Colonic mucosa (tissue), 4 donors: ENCODE measurements around the gene SPAG4. TPM values are rescaled to one million over a fixed set of nuclear protein-coding genes. Genes with fewer than 3 reads are reported as not detected.
A peak's percentile ranks its signal among the peaks of the same experiment; 100 is the strongest.

ENCODE experiments used
- DNase-seq: peaks from one replicate; pipeline ENCODE4 v3.0.0-alpha.2; 2020
- H3K27ac ChIP-seq: fragments of 200-600 bp; one replicate; pipeline ENCODE4 v1.8.0; 2021
- H3K27me3 ChIP-seq: fragments of 200-600 bp; one replicate; pipeline ENCODE4 v1.8.0; 2021
- H3K36me3 ChIP-seq: fragments of 200-600 bp; one replicate; pipeline ENCODE4 v1.8.0; 2021
- H3K4me1 ChIP-seq: fragments of 200-600 bp; one replicate; pipeline ENCODE4 v1.8.0; 2021; ENCODE audit warnings: mild to moderate bottlenecking
- H3K4me3 ChIP-seq: fragments of 200-600 bp; one replicate; pipeline ENCODE4 v1.8.0; 2021
- H3K9ac ChIP-seq, 2 donors: one replicate each; pipeline ENCODE4 v1.7.0; 2013; ENCODE audit warnings: control low read depth in 2 of 2, low read depth in 2 of 2, low read length in 2 of 2
- H3K9me3 ChIP-seq: fragments of 200-600 bp; one replicate; pipeline ENCODE4 v1.8.0; 2021
- intact Hi-C: fragments of 100-400 bp; cut with DNase I; formaldehyde crosslinking; loops from one replicate; pipeline ENCODE4 v1.14.1; 2022
- total RNA-seq, 2 donors: library from RNA; stranded (reverse); fragmentation: NEBNext Ultra II Directional in 1 of 2; extraction: Animal tissue kit (Norgen Biotek cat#: 25700) in 1 of 2; gene quantifications; one replicate each; pipeline ENCODE4 v1.2.1, GENCODE V29; 2021
- TF ChIP-seq, protein P1 (sequence below): fragments of 200-600 bp; IDR thresholded peaks from one replicate; pipeline ENCODE4 v1.8.0; 2022; ENCODE audit warnings: antibody characterized with exemption, mild to moderate bottlenecking
- donor health status: healthy.
- donor health status: DM: no; HTN: no; CAD: no.
- donor health status: DM: no; HTN: no; CAD: no.

The SPAG4 gene
- total RNA-seq, 2 donors from 2014 or later, result 5.7 to 8.6 TPM

DNA sequence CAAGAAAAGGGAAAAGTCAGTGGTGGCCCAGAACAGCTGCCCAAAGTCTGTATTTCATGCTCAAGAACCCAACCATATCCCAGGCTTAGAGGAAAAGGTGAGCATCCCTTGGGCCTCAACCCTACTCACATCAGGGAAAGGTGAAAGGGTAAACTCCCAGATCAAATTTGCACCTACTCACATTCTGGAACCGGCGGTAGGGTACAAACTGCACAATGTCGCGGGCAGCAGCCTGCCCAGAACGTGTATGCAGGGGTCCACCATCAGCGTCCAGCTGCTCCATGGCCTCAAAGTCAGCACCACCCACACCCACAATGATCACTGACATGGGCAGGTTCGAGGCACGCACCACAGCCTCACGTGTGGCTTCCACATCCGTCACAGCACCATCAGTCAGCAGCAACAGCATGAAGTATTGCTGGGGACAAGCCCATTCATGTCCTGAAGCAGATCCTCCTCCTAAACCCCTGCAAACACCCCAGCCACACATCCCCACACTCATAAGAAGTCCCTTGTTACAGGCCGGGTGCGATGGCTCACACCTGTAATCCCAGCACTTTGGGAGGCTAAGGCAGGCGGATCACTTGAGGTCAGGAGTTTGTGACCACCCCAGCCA is 10.9 kb downstream of the SPAG4 start:
- Histone ChIP-seq H3K36me3 (peaks cover 20% of the 10 kb centered on the region), H3K27me3 (no peaks in the 10 kb centered on the region), H3K4me3 (no peak overlapping the region), H3K9me3 (no peaks in the 10 kb centered on the region), H3K9ac (no peak overlapping the region), H3K4me1 (no peaks in the 10 kb centered on the region), H3K27ac (no peak overlapping the region)
- no peak for DNase-seq
- intact Hi-C loops, result no loop called here
- TF ChIP-seq, protein P1, sequence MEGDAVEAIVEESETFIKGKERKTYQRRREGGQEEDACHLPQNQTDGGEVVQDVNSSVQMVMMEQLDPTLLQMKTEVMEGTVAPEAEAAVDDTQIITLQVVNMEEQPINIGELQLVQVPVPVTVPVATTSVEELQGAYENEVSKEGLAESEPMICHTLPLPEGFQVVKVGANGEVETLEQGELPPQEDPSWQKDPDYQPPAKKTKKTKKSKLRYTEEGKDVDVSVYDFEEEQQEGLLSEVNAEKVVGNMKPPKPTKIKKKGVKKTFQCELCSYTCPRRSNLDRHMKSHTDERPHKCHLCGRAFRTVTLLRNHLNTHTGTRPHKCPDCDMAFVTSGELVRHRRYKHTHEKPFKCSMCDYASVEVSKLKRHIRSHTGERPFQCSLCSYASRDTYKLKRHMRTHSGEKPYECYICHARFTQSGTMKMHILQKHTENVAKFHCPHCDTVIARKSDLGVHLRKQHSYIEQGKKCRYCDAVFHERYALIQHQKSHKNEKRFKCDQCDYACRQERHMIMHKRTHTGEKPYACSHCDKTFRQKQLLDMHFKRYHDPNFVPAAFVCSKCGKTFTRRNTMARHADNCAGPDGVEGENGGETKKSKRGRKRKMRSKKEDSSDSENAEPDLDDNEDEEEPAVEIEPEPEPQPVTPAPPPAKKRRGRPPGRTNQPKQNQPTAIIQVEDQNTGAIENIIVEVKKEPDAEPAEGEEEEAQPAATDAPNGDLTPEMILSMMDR, result no peak

DNA sequence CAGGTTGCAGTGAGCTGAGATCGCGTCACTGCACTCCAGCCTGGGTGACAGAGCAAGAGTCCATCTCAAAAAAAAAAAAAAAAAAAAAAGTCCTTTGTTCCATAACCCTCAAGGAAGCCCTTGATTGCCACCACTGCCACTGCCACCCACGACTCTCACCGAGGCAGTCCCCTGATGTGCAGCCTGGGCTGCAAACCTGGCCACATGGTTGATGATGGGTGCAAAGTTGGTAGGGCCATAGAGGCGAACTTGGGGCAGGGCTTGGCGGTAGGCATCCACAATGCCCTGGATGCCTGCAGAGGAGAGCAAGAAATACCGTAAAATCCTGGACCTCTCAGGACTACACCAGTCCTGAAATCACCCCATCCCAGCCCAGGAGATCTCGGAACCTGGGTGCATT is 11.5 kb downstream of the SPAG4 start:
- Histone ChIP-seq H3K27ac (no peak overlapping the region), H3K36me3 (peaks cover 20% of the 10 kb centered on the region), H3K27me3 (no peaks in the 10 kb centered on the region), H3K4me3 (no peak overlapping the region), H3K9me3 (no peaks in the 10 kb centered on the region), H3K4me1 (no peaks in the 10 kb centered on the region), H3K9ac (no peak overlapping the region)
- peak; percentile 14 for DNase-seq
- TF ChIP-seq, protein P1, result no peak
- intact Hi-C loops, result no loop called here

DNA sequence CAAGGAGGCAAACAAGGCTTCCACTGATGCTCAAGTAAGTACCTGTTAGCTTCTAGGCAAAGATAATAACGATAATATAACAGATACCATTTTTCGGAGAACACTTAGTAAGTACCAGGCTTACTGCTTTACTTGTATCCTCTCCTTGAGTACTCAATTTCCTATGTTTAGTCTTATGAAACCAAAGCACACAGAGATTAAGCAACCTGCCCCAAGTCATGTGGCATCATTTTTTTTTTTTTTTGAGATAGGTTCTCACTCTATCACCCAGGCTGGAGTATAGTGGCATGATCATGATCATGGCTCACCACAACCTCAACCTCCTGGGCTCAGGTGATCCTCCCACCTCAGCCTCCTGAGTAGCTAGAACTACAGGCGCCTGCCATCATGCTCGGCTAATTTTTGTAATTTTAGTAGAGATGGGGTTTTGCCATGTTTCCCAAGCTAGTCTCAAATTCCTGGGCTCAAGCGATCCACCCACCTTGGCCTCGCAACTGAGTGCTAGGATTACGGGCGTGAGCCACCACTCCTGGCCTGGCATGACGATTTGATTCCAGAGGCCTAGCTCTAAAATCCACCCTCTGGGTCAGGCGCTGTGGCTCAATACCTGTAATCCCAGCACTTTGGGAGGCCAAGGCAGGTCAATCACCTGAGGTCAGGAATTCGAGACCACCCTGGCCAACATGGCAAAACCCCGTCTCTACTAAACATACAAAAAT is 14.0 kb downstream of the SPAG4 start:
- Histone ChIP-seq H3K27me3 (no peaks in the 10 kb centered on the region), H3K9ac (no peak overlapping the region), H3K27ac (no peak overlapping the region), H3K9me3 (no peaks in the 10 kb centered on the region), H3K36me3 (peaks cover 20% of the 10 kb centered on the region), H3K4me3 (no peak overlapping the region), H3K4me1 (no peaks in the 10 kb centered on the region)
- no peak for DNase-seq
- TF ChIP-seq, protein P1, result no peak
- intact Hi-C loops, result no loop called here

DNA sequence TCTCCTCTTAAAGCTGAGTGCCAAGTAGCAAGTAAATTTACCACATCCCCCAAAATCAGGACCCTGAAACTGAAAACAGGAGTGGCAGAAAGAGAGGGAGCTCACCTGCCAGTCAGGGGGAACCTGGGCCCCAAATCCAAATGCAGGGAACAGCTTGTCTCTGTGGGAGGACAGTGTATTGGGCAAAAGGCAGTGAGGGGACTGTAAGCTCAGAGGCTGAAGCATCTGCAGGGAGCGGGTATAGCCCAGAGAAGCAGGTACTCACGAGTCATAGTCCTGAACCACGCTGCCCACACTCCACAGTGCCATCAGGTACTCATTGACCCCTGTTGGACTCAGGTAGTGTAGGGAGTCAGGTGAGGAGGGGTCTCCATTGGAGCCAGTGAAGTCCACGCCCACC is 15.0 kb downstream of the SPAG4 start:
- Histone ChIP-seq H3K27me3 (no peaks in the 10 kb centered on the region), H3K4me3 (no peak overlapping the region), H3K4me1 (no peaks in the 10 kb centered on the region), H3K9ac (no peak overlapping the region), H3K27ac (no peak overlapping the region), H3K36me3 (peaks cover 18% of the 10 kb centered on the region), H3K9me3 (no peaks in the 10 kb centered on the region)
- intact Hi-C loops, result no loop called here
- TF ChIP-seq, protein P1, result no peak
- no peak for DNase-seq

DNA sequence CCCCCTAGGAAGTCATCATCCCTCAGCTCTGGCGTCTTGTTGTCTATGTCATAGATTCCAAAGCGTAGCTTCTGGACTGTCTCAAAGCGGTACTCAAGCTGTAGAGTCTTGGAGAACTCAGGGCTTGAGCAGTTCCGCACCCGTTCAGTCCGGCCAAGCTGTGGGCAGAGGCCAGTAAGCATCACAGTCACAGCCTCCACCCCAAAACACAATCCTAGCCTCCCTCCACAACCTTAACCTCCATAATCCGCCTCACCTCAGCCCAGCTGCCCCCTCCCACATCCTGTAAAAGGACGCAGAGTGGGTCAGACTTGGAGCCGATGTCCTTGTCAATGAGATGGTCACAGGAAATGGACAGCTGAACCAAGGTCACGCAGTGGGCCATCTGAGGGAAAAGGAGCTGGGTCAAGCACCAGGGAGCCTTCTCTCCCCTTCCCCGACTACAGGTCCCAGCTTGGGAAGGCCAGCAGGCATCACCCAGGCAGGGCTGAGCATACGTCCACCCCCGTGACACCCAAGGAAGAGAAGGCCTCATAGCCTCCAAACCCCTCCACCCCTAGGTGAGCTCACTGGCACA is 17.0 kb downstream of the SPAG4 start:
- Histone ChIP-seq H3K4me1 (no peaks in the 10 kb centered on the region), H3K27me3 (no peaks in the 10 kb centered on the region), H3K36me3 (peaks cover 9% of the 10 kb centered on the region), H3K27ac (no peak overlapping the region), H3K9me3 (no peaks in the 10 kb centered on the region), H3K4me3 (no peak overlapping the region), H3K9ac (no peak overlapping the region)
- DNase-seq, result no peak
- TF ChIP-seq, protein P1, result no peak
- intact Hi-C loops, result no loop called here
